ENCODE data around the gene ACP4.
"Not testable (repeated sequence)": the region's sequence is repeated elsewhere in the genome, so short reads cannot be mapped to it uniquely, and the experiment has no call there.

Gene ACP4

DNA sequence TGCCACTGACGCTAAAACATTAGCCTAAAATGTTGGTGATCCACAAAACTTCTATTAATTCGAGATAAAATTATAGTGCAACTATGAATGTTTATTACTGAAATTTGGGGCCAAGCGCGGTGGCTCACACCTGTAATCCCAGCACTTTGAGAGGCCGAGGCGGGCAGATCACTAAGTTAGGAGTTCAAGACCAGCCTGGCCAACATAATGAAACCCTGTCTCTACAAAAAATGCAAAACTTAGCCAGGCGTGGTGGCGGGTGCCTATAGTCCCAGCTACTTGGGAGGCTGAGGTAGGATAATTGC, 6.4 kb upstream of the ACP4 start:
- TF ChIP-seq, protein P1, sequence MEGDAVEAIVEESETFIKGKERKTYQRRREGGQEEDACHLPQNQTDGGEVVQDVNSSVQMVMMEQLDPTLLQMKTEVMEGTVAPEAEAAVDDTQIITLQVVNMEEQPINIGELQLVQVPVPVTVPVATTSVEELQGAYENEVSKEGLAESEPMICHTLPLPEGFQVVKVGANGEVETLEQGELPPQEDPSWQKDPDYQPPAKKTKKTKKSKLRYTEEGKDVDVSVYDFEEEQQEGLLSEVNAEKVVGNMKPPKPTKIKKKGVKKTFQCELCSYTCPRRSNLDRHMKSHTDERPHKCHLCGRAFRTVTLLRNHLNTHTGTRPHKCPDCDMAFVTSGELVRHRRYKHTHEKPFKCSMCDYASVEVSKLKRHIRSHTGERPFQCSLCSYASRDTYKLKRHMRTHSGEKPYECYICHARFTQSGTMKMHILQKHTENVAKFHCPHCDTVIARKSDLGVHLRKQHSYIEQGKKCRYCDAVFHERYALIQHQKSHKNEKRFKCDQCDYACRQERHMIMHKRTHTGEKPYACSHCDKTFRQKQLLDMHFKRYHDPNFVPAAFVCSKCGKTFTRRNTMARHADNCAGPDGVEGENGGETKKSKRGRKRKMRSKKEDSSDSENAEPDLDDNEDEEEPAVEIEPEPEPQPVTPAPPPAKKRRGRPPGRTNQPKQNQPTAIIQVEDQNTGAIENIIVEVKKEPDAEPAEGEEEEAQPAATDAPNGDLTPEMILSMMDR (IDR thresholded peaks at IDR 0.05; ENCODE audit: poor library complexity, severe bottlenecking): peak; percentile 59
- H3K4me3 ChIP-seq (ENCODE audit: severe bottlenecking); DNase-seq (ENCODE audit: low spot score); H3K4me1 ChIP-seq (ENCODE audit: insufficient read depth, poor library complexity, severe bottlenecking); H3K36me3 ChIP-seq (ENCODE audit: low read depth); H3K9me3 ChIP-seq (ENCODE audit: severe bottlenecking); ATAC-seq (ENCODE audit: low read depth); H3K27ac ChIP-seq (ENCODE audit: poor library complexity, severe bottlenecking): not testable (repeated sequence)
- peaks cover 20% of the 10 kb centered on the region for H3K27me3 ChIP-seq (ENCODE audit: insufficient read depth, poor library complexity, severe bottlenecking)

DNA sequence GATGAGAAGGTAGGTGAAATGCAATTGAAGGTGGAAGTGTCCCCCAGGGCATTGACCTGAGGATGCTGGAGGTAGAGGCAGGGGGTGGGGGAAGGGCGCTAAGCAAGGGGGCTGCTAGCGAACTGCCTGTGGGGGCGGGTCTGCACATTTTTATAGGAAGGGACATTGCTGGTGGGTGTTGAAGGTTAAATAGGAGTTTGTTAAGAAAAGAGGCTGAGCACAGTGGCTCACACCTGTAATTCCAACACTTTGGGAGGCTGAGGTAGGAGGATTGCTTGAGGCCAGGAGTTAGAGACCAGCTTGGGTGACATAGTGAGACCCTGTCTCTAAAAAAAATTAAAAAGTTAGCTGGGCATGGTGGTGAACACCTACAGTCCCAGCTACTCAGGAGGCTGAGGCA, 5.5 kb upstream of the ACP4 start:
- no peak overlapping the region for H3K27ac ChIP-seq (ENCODE audit: poor library complexity, severe bottlenecking)
- DNase-seq (ENCODE audit: low spot score) (no peak), ATAC-seq (ENCODE audit: low read depth) (no peak)
- no peaks in the 10 kb centered on the region for H3K4me1 ChIP-seq (ENCODE audit: insufficient read depth, poor library complexity, severe bottlenecking)
- no peak overlapping the region for H3K4me3 ChIP-seq (ENCODE audit: severe bottlenecking)
- H3K36me3 ChIP-seq (ENCODE audit: low read depth): no peaks in the 10 kb centered on the region
- H3K9me3 ChIP-seq (ENCODE audit: severe bottlenecking): no peaks in the 10 kb centered on the region
- TF ChIP-seq, protein P1 (IDR thresholded peaks at IDR 0.05; ENCODE audit: poor library complexity, severe bottlenecking): no peak
- H3K27me3 ChIP-seq (ENCODE audit: insufficient read depth, poor library complexity, severe bottlenecking): peaks cover 11% of the 10 kb centered on the region

DNA sequence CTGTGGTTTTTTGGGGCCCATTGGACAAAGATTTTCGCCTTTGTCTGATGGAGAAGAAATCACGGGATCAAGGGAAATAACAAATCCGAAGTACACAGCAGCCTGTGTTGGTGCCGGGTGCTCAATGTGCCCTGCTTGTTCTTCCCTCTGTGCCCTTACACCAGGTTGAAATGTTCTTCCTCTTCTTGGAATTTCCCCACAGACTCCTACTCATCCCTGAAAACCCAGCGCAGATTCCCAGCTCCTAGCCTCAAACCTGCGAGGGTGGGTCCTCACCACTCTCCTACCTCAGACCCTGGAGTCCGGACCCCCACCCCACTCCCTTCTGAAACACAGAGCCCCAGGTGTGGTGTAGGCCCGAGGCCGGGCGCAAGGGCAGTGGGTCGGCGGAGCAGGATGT, 4.9 kb upstream of the ACP4 start:
- no peaks in the 10 kb centered on the region for H3K4me1 ChIP-seq (ENCODE audit: insufficient read depth, poor library complexity, severe bottlenecking)
- TF ChIP-seq, protein P1 (IDR thresholded peaks at IDR 0.05; ENCODE audit: poor library complexity, severe bottlenecking): no peak
- no peak for ATAC-seq (ENCODE audit: low read depth)
- H3K27me3 ChIP-seq (ENCODE audit: insufficient read depth, poor library complexity, severe bottlenecking): peaks cover 4% of the 10 kb centered on the region
- no peaks in the 10 kb centered on the region for H3K9me3 ChIP-seq (ENCODE audit: severe bottlenecking)
- no peak for DNase-seq (ENCODE audit: low spot score)
- no peak overlapping the region for H3K27ac ChIP-seq (ENCODE audit: poor library complexity, severe bottlenecking)
- no peak overlapping the region for H3K4me3 ChIP-seq (ENCODE audit: severe bottlenecking)
- H3K36me3 ChIP-seq (ENCODE audit: low read depth): no peaks in the 10 kb centered on the region

DNA sequence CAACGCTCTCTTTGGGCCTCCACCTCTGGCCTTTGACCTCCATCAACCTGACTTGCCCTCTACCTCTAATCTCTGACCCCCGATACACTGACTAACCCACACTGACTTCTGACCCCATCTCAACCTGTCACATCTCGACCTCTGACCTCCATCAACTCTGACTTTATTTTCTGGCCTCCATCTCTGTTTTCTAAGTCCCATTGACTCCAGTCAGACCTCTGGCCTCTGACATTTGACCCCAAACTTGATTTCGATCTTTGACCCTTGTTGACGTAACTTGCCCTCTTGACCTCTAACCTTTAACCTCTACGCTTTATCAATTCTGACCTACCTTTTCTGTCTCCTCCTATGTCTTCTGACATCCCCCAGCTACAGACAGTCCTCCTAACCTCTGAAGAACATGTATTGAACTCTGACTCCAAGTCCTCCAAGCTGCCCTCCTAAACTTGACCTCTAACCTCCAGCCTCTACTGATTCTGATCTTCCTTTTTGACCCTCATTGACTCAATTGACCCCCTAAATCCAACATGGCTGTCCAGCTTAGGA, 780 bp downstream of the ACP4 start:
- Histone ChIP-seq H3K27me3 (ENCODE audit: insufficient read depth, poor library complexity, severe bottlenecking) (no peaks in the 10 kb centered on the region), H3K9me3 (ENCODE audit: severe bottlenecking) (no peaks in the 10 kb centered on the region), H3K36me3 (ENCODE audit: low read depth) (no peaks in the 10 kb centered on the region), H3K4me1 (ENCODE audit: insufficient read depth, poor library complexity, severe bottlenecking) (no peaks in the 10 kb centered on the region), H3K4me3 (ENCODE audit: severe bottlenecking) (no peak overlapping the region), H3K27ac (ENCODE audit: poor library complexity, severe bottlenecking) (no peak overlapping the region)
- DNase-seq (ENCODE audit: low spot score) (no peak), ATAC-seq (ENCODE audit: low read depth) (no peak)
- TF ChIP-seq, protein P1 (IDR thresholded peaks at IDR 0.05; ENCODE audit: poor library complexity, severe bottlenecking): no peak

DNA sequence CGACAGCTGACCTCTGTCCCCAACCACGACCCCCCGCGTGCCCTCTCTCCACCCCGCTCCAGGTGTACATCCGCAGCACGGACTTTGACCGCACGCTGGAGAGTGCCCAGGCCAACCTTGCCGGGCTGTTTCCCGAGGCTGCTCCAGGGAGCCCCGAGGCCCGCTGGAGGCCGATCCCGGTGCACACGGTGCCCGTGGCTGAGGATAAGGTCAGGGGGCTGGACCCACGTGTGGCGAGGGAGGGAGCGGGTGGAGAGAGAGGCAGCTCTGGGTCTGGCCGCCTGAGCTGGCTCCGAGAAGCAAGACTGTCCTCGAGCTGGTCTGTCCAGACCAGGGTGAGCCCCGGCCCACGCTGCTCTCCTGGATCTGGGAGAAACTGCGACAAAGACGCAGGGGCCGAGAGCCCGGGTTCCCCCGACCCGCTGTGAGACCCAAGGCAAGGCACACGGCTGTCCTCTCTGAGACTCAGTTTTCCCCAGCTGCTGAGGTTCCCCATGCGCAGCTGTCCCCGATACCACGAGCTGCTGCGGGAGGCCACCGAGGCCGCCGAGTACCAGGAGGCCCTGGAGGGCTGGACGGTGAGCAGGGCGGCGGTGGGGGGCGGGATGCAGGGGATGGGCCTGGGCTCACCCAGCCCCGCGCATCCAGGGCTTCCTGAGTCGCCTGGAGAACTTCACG, 1.5 kb downstream of the ACP4 start:
- Histone ChIP-seq H3K27me3 (ENCODE audit: insufficient read depth, poor library complexity, severe bottlenecking) (no peaks in the 10 kb centered on the region), H3K9me3 (ENCODE audit: severe bottlenecking) (no peaks in the 10 kb centered on the region), H3K4me3 (ENCODE audit: severe bottlenecking) (no peak overlapping the region), H3K27ac (ENCODE audit: poor library complexity, severe bottlenecking) (no peak overlapping the region), H3K36me3 (ENCODE audit: low read depth) (0 out of 2 replicates have a peak, but pooled peaks cover under 1% of the 10 kb centered on the region), H3K4me1 (ENCODE audit: insufficient read depth, poor library complexity, severe bottlenecking) (no peaks in the 10 kb centered on the region)
- DNase-seq (ENCODE audit: low spot score) (no peak), ATAC-seq (ENCODE audit: low read depth) (peak; percentile 1; the same call in 1 of the 3 replicates)
- TF ChIP-seq, protein P1 (IDR thresholded peaks at IDR 0.05; ENCODE audit: poor library complexity, severe bottlenecking): no peak
